Measurements from ENCODE around the gene BRAF.

GRCh38 chr7:140754506-140754905 lies 170.2 kb downstream of the BRAF start:
- TF ChIP-seq EGR1 (IDR thresholded peaks at IDR 0.05) (no peak), MAX (IDR thresholded peaks at IDR 0.05) (no peak), CEBPB (IDR thresholded peaks at IDR 0.05) (no peak), USF1 (IDR thresholded peaks at IDR 0.05) (no peak), REST (IDR thresholded peaks at IDR 0.05; ENCODE audit: low read depth) (no peak), RAD21 (IDR thresholded peaks at IDR 0.05; ENCODE audit: low read depth) (no peak)

All from Ishikawa (cell line).